SJCRH30 (cell line): Measurements from ENCODE around the gene PTPRB. TPM values are rescaled to one million over a fixed set of nuclear protein-coding genes. Genes with fewer than 3 reads are reported as not detected.
"Not testable (repeated sequence)": the region's sequence is repeated elsewhere in the genome, so short reads cannot be mapped to it uniquely, and the experiment has no call there.

Experiments
- DNase-seq, 2 experiments: peaks; one replicate each; pipeline ENCODE4 v3.0.0-alpha.2; 2015 to 2020
- H3K27ac ChIP-seq: fragments of 250-450 bp; sonication (Bioruptor Pico); 2 replicates; pipeline ENCODE4 v1.5.1; 2020; ENCODE audit warnings: mild to moderate bottlenecking, moderate library complexity
- H3K27me3 ChIP-seq: fragments of 250-450 bp; sonication (Bioruptor Pico); 2 replicates; pipeline ENCODE4 v1.5.1; 2020; ENCODE audit warnings: mild to moderate bottlenecking, moderate library complexity
- H3K36me3 ChIP-seq: fragments of 250-450 bp; sonication (Bioruptor Pico); 2 replicates; pipeline ENCODE4 v1.5.1; 2020; ENCODE audit warnings: mild to moderate bottlenecking, moderate library complexity
- H3K4me1 ChIP-seq: fragments of 250-450 bp; sonication (Bioruptor Pico); 2 replicates; pipeline ENCODE4 v1.5.1; 2020; ENCODE audit warnings: mild to moderate bottlenecking, moderate library complexity
- H3K4me3 ChIP-seq: fragments of 250-450 bp; sonication (Bioruptor Pico); 2 replicates; pipeline ENCODE4 v1.5.1; 2020; ENCODE audit warnings: mild to moderate bottlenecking, moderate library complexity
- H3K9me3 ChIP-seq: fragments of 250-450 bp; sonication (Bioruptor Pico); replicated peaks from 2 replicates; pipeline ENCODE4 v1.5.1; 2020; ENCODE audit warnings: mild to moderate bottlenecking, moderate library complexity
- total RNA-seq: library from RNA; depleted of rRNA; stranded (reverse); fragments of >200 nt; shearing (Covaris generic); gene quantifications from 2 replicates; pipeline ENCODE4 v1.2.3, GENCODE V29; 2014

The PTPRB gene
- total RNA-seq, 1 experiment from 2014 or later: 0.02 TPM

DNA sequence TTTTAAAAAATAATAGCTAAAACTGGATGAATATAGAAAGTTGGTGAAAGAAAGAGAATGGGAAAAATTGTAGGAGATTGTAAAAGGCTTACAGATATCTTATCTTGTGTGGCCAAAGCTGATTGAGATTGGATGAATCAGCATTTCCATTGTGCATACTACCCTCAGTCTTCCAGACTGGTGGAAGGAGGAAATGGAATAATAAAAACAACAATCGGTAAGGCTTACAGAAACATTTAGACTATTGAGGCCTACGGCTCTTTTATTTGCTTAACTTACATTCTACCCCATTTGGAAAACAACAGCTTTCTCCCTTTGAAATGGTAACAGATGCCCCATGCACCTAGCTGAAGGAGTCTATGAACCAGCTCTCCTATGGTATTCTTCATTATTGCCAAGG is 129.8 kb downstream of the PTPRB start:
- no peak for DNase-seq
- Histone ChIP-seq H3K36me3 (no peaks in the 10 kb centered on the region), H3K4me1 (no peaks in the 10 kb centered on the region), H3K9me3 (no peaks in the 10 kb centered on the region), H3K4me3 (no peak overlapping the region), H3K27me3 (no peaks in the 10 kb centered on the region), H3K27ac (no peak overlapping the region)

GRCh38 chr12:70497508-70497907 is 139.7 kb downstream of the PTPRB start:
- no peak overlapping the region for H3K27ac ChIP-seq
- no peak overlapping the region for H3K4me3 ChIP-seq
- H3K27me3 ChIP-seq: no peaks in the 10 kb centered on the region
- H3K36me3 ChIP-seq: no peaks in the 10 kb centered on the region
- no peaks in the 10 kb centered on the region for H3K4me1 ChIP-seq
- DNase-seq: no peak
- H3K9me3 ChIP-seq: no peaks in the 10 kb centered on the region

GRCh38 chr12:70492904-70493303 is 144.3 kb downstream of the PTPRB start:
- DNase-seq, H3K9me3 ChIP-seq, H3K27ac ChIP-seq, H3K27me3 ChIP-seq, H3K4me3 ChIP-seq, H3K4me1 ChIP-seq, H3K36me3 ChIP-seq: not testable (repeated sequence)

DNA sequence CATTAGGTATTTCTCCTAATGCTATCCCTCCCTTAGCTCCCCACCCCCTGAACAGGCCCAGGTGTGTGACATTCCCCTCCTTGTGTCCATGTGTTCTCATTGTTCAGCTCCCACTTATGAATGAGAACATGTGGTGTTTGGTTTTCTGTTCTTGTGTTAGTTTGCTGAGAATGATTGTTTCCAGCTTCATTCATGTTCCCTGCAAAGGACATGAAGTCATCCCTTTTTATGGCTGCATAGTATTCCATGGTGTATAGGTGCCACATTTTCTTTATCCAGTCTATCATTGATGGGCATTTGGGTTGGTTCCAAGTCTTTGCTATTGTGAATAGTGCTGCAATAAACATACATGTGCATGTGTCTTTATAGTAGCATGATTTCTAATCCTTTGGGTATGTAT is 146.3 kb downstream of the PTPRB start:
- H3K27me3 ChIP-seq, H3K36me3 ChIP-seq, H3K4me3 ChIP-seq, H3K27ac ChIP-seq, H3K4me1 ChIP-seq, DNase-seq, H3K9me3 ChIP-seq: not testable (repeated sequence)

GRCh38 chr12:70487440-70487839 is 149.8 kb downstream of the PTPRB start:
- no peak overlapping the region for H3K4me3 ChIP-seq
- no peaks in the 10 kb centered on the region for H3K27me3 ChIP-seq
- DNase-seq: no peak
- no peaks in the 10 kb centered on the region for H3K4me1 ChIP-seq
- no peaks in the 10 kb centered on the region; the same call in 1 of the 2 replicates for H3K9me3 ChIP-seq
- H3K27ac ChIP-seq: no peak overlapping the region
- H3K36me3 ChIP-seq: no peaks in the 10 kb centered on the region

DNA sequence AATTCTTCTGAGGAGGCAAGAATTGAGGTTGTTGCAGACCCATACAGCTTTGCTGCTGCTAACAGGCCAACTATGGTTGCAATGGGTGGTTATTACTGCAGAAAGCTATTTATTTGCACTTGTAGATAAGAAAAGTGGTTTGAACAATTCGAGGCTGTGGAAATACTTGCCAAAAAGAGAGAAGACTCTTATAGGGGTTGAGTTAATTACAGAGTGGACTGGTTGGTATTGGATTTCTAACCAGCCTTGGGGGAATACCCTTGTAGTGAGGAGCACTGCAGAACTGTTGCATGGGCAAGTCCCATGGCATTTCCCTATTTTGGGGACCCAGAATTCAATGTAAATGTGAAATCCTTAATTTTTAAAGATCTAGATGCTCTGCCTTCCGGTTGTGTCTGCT is 150.6 kb downstream of the PTPRB start:
- no peaks in the 10 kb centered on the region for H3K4me1 ChIP-seq
- no peak overlapping the region for H3K4me3 ChIP-seq
- no peak overlapping the region for H3K27ac ChIP-seq
- no peaks in the 10 kb centered on the region for H3K36me3 ChIP-seq
- no peaks in the 10 kb centered on the region for H3K27me3 ChIP-seq
- no peaks in the 10 kb centered on the region; the same call in 1 of the 2 replicates for H3K9me3 ChIP-seq
- DNase-seq: no peak

GRCh38 chr12:70485704-70486103 is 151.5 kb downstream of the PTPRB start:
- no peak for DNase-seq
- no peak overlapping the region for H3K27ac ChIP-seq
- no peaks in the 10 kb centered on the region for H3K36me3 ChIP-seq
- H3K9me3 ChIP-seq: no peaks in the 10 kb centered on the region; the same call in 1 of the 2 replicates
- no peaks in the 10 kb centered on the region for H3K27me3 ChIP-seq
- H3K4me1 ChIP-seq: no peaks in the 10 kb centered on the region
- no peak overlapping the region for H3K4me3 ChIP-seq

DNA sequence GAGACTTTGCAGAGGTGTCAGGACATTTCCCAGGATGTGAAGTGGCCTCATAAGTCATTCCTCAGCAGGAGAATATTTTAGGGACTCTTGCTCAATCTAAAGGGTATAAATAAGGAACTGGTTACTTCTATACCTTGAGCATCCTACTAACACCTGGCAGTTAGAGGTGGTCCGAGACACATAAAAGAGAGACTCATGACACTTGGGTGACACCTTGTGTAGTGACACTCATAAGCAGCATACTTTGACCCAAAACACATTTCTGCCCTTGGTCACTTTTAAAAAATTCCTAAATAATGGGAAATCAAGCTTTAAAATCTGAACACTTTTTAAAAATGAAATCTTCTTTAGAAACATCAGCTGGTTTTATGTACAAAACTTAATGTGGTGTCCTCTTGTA is 152.8 kb downstream of the PTPRB start:
- Histone ChIP-seq H3K36me3 (no peaks in the 10 kb centered on the region), H3K9me3 (no peaks in the 10 kb centered on the region; the same call in 1 of the 2 replicates), H3K4me1 (no peaks in the 10 kb centered on the region), H3K4me3 (no peak overlapping the region), H3K27me3 (no peaks in the 10 kb centered on the region), H3K27ac (no peak overlapping the region)
- DNase-seq: no peak

DNA sequence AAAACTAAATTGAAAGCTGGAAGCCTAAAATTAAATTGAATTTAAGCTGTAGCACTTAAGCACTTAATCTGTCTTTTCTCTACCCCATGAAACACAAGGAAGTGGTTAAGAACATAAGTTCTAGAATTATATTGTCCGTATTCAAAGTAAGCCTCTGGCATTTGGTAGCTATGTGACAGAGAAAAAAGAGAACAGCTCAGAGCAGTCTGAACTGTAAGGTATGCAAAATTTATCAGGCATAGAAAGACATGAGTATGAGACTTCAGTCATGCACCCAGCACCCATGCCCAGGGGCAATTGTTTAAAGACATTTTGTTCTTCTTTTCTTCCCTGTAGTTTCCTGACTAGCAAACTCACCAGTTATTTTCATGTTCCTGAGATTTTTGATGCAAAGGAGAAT is 154.5 kb downstream of the PTPRB start:
- Histone ChIP-seq H3K27ac (no peak overlapping the region), H3K4me1 (no peaks in the 10 kb centered on the region), H3K36me3 (no peaks in the 10 kb centered on the region), H3K9me3 (no peaks in the 10 kb centered on the region), H3K27me3 (no peaks in the 10 kb centered on the region), H3K4me3 (no peak overlapping the region)
- no peak for DNase-seq

DNA sequence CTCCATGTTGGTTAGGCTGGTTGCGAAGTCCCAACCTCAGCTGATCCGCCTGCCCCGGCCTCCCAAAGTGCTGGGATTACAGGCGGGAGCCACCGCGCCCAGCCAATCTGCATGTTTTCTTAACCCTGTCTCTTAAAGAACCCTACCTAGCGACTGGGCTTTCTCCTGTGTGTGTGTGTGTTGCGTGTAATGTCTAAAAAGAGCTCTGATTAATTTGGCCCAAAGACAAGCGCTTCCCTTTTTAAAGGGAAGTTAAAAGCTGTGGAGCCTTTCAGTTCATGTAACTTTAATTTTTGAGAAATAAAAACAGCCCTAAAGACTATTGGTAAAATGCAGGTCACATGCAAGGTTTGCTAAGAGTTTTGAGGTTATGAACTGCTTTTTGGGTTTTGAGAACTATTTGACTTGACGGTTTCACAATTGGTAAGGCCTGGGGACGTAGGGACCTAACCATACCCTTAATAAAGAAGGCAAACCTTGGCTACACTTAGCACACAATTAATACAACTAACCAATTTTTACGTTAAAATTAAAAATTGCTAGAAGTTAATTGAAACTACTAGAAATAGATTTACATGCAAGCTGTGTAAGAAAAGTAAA is 167.9 kb downstream of the PTPRB start:
- H3K4me1 ChIP-seq: no peaks in the 10 kb centered on the region
- no peaks in the 10 kb centered on the region for H3K36me3 ChIP-seq
- no peak overlapping the region for H3K27ac ChIP-seq
- no peaks in the 10 kb centered on the region for H3K9me3 ChIP-seq
- H3K27me3 ChIP-seq: no peaks in the 10 kb centered on the region
- no peak overlapping the region for H3K4me3 ChIP-seq
- no peak for DNase-seq

DNA sequence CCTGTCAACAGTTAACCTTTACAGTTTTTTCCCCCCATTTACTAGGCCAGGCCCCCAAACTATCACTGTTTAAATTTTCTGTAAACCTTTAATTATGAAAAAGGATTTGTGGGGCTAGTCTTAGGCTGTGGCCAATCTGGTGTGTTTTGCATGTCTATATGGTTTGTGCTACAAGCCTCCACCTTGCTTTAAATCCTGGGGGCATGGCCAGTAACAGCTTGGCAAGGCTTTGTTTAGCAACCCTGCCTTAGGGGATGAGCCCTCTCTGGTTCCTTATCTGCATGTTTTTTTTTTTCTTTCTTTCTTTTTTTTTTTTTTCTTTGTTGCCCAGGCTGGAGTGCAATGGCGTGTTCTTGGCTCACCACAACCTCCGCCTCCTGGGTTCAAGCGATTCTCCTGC is 168.5 kb downstream of the PTPRB start:
- Histone ChIP-seq H3K27ac (no peak overlapping the region; the same call in 1 of the 2 replicates), H3K27me3 (no peaks in the 10 kb centered on the region), H3K4me1 (no peaks in the 10 kb centered on the region), H3K4me3 (peak overlapping the region; percentile 60), H3K36me3 (no peaks in the 10 kb centered on the region), H3K9me3 (no peaks in the 10 kb centered on the region)
- DNase-seq: no peak

DNA sequence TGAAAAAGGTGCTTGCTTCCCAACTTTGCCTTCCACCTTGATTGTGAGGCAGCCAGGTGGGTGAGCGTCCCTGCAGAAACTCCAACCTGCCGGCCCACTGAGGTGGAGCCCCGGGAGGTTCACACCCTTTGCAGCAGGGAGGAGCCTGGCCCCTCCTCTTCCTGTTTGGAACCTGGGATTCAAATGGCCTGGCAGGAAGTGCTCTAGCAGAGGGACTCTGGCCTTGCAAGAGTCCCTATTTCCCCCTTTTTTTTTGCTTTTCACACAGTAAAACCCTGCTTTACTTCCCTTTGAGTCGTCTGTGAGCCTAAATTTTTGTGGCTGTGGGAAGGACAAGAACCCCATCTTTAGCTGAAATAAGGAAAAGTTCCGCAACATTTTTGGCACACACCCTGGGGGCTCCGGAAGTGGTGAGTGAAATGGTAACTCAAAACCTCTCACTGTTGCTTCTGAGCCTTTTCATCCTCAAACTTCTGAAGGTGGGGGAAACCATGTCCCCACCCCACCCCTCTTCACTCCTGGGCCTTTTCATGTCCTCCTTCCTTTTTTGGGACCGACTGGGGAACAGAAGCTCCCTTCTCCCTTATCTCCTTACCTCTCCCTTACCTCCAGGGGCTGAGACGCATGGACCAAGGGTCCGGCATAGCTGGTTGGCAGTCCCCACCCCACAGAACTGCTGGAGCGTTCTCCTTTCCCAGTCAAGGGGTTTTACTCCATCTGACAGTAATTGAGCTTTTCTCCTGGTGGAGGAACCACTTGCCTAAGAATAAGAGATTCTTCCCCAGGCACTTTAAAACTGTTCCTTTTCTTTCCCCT is 169.1 kb downstream of the PTPRB start:
- Histone ChIP-seq H3K36me3 (no peaks in the 10 kb centered on the region), H3K4me3 (peak overlapping the region; percentile 60), H3K9me3 (no peaks in the 10 kb centered on the region), H3K4me1 (no peaks in the 10 kb centered on the region), H3K27me3 (no peaks in the 10 kb centered on the region), H3K27ac (peak overlapping the region; percentile 53)
- peak; percentile 55 to 57 for DNase-seq

GRCh38 chr12:70467476-70467875 is 169.8 kb downstream of the PTPRB start:
- no peaks in the 10 kb centered on the region for H3K27me3 ChIP-seq
- DNase-seq: no peak
- no peak overlapping the region for H3K27ac ChIP-seq
- no peaks in the 10 kb centered on the region for H3K36me3 ChIP-seq
- no peaks in the 10 kb centered on the region for H3K9me3 ChIP-seq
- H3K4me1 ChIP-seq: no peaks in the 10 kb centered on the region
- H3K4me3 ChIP-seq: peak overlapping the region; percentile 60

GRCh38 chr12:70466753-70467152 is 170.5 kb downstream of the PTPRB start:
- no peak overlapping the region for H3K4me3 ChIP-seq
- DNase-seq: no peak
- no peaks in the 10 kb centered on the region for H3K36me3 ChIP-seq
- H3K4me1 ChIP-seq: no peaks in the 10 kb centered on the region
- no peaks in the 10 kb centered on the region for H3K9me3 ChIP-seq
- no peaks in the 10 kb centered on the region for H3K27me3 ChIP-seq
- H3K27ac ChIP-seq: no peak overlapping the region
